Measurements from ENCODE around the gene RBM28. TPM values are rescaled to one million over a fixed set of nuclear protein-coding genes. Genes with fewer than 3 reads are reported as not detected.

Gene RBM28
- polyA plus RNA-seq, 1 donor from 2014 or later = 18.9 TPM

DNA sequence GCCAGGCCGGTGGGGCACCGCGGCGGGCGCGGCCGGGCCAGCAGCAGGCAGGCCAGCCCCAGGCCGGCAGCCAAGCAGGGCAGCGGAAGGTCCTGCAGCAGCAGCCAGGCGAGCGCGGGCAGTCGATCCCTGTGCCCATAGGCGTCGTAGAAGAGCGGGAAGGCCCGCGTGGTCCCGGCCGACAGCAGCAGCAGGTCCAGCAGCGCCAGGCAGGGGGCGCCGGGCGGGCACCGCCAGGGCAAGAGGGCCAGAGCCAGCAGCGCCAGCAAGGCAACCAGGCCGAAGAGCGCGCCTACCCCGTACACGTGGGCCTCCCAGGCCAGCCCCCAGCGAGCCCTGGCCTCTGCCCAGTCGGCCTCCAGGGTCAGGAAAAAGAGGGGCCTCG is 8.4 kb upstream of the RBM28 start:
- Histone ChIP-seq H3K9ac (ENCODE audit: low read length) (no peak overlapping the region), H3K4me3 (ENCODE audit: low read length) (no peak overlapping the region), H4K20me1 (ENCODE audit: insufficient read depth) (no peaks in the 10 kb centered on the region), H3K27ac (ENCODE audit: low read length) (no peak overlapping the region), H3K36me3 (ENCODE audit: insufficient read depth, low read length) (no peaks in the 10 kb centered on the region), H3F3A (ENCODE audit: insufficient read depth, low read length, poor library complexity, severe bottlenecking) (no peaks in the 10 kb centered on the region), H3K79me2 (replicated peaks; ENCODE audit: insufficient read depth, low read length) (no peaks in the 10 kb centered on the region), H3K27me3 (ENCODE audit: insufficient read depth, low read depth, low read length) (peaks cover 46% of the 10 kb centered on the region), H3K9me3 (ENCODE audit: low read length) (no peaks in the 10 kb centered on the region), H2AFZ (ENCODE audit: low read depth, low read length) (no peak overlapping the region), H3K9me2 (ENCODE audit: insufficient read depth, low read length) (no peaks in the 10 kb centered on the region), H3K4me2 (ENCODE audit: low read length) (no peak overlapping the region)
- TF ChIP-seq MXI1 (conservative IDR thresholded peaks at IDR 0.05; ENCODE audit: poor library complexity, severe bottlenecking) = no peak
- peak; percentile 23 for TF ChIP-seq CTCF (IDR thresholded peaks at IDR 0.05; ENCODE audit: poor library complexity, severe bottlenecking)
- TF ChIP-seq EZH2 (IDR thresholded peaks at IDR 0.05; ENCODE audit: borderline replicate concordance, insufficient read depth, low read length, poor library complexity, severe bottlenecking) = peak; percentile 56

DNA sequence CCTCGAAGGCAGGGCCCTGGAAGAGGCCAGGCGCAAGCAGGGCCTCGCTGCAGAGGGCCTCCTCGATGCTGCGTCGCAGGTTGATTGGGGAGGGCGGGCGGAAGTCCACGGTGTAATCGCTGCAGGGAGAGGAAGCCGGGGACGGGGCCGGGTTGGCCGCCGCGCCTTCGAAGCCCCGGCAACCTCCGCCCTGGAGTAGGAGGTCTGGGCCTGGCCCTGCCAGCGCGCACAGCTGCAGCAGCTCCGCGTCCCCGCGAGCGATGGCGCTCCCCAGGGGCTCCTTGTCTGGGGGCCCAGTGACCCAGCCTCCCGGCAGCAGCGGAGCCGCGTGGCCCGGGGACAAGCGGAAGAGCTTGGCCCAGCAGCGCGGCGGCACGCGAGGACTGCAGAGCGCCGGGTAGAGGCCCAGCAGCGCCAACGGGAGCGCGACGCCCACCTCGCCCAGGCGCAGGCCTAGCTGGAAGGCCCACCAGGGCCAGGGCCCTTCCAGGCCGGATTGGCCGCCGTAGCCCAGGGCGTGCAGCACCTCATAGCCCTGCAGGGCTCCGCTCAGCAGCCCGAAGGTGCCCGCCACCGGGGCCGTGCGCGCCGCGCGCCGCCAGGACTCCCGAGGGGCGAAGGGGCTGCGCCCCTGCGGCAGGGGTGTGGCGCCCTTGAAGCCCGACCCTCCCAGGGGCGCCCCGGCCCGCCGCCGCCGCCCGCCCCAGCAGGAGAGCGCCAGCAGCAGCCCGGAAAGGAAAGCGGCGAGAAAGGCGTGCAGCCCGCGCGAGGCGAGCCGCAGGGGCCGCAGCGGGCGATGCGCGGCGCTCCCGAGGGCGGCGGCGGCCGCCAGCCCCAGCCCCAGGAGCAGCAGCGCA is 7.8 kb upstream of the RBM28 start:
- Histone ChIP-seq H4K20me1 (ENCODE audit: insufficient read depth) (no peaks in the 10 kb centered on the region), H3F3A (ENCODE audit: insufficient read depth, low read length, poor library complexity, severe bottlenecking) (no peaks in the 10 kb centered on the region), H3K79me2 (replicated peaks; ENCODE audit: insufficient read depth, low read length) (no peaks in the 10 kb centered on the region), H3K36me3 (ENCODE audit: insufficient read depth, low read length) (no peaks in the 10 kb centered on the region), H3K4me2 (ENCODE audit: low read length) (no peak overlapping the region), H3K9ac (ENCODE audit: low read length) (no peak overlapping the region), H3K9me3 (ENCODE audit: low read length) (no peaks in the 10 kb centered on the region), H2AFZ (ENCODE audit: low read depth, low read length) (no peak overlapping the region), H3K4me3 (ENCODE audit: low read length) (no peak overlapping the region), H3K27ac (ENCODE audit: low read length) (no peak overlapping the region), H3K27me3 (ENCODE audit: insufficient read depth, low read depth, low read length) (peaks cover 46% of the 10 kb centered on the region), H3K9me2 (ENCODE audit: insufficient read depth, low read length) (no peaks in the 10 kb centered on the region)
- TF ChIP-seq RAD21 (conservative IDR thresholded peaks at IDR 0.05) = no peak
- no peak for TF ChIP-seq EZH2 (IDR thresholded peaks at IDR 0.05; ENCODE audit: borderline replicate concordance, insufficient read depth, low read length, poor library complexity, severe bottlenecking)
- TF ChIP-seq MXI1 (conservative IDR thresholded peaks at IDR 0.05; ENCODE audit: poor library complexity, severe bottlenecking) = no peak
- no peak for TF ChIP-seq TAF1 (IDR thresholded peaks at IDR 0.05; ENCODE audit: low read depth)
- no peak for TF ChIP-seq CTCF (IDR thresholded peaks at IDR 0.05; ENCODE audit: poor library complexity, severe bottlenecking)

DNA sequence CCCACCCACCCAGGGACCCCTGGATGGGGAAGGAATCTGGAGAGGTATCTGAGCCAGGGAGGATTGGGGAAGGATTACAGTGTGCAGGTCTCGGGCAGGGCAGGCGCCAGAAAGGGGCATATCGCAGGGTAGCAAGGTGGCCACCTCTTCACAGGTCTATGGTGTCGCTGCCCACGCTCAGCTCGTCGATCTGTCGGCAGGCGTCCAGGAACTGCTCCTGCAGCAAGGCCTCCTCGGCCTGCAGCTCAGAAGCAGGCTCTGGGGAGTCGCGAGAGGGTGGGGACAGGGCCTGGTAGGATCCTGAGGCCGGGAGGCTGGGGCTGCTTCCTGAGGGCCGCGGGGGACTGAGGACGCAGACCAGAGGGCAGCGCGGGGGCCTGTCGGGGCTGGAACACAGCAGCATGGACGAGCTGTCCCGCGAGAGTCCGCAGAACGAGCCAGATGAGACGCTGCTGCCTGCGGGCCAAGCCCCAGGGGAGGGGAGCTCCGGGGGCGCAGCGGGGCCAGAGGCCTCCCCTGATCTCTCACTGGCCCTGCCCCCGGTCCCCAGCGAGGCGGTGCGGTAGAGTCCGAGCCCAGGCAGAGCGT is 7.1 kb upstream of the RBM28 start:
- H3K79me2 ChIP-seq (replicated peaks; ENCODE audit: insufficient read depth, low read length) = no peaks in the 10 kb centered on the region
- H3K4me2 ChIP-seq (ENCODE audit: low read length) = no peak overlapping the region
- H3K9me2 ChIP-seq (ENCODE audit: insufficient read depth, low read length) = no peaks in the 10 kb centered on the region
- H3K36me3 ChIP-seq (ENCODE audit: insufficient read depth, low read length) = no peaks in the 10 kb centered on the region
- no peak overlapping the region for H3K4me3 ChIP-seq (ENCODE audit: low read length)
- no peaks in the 10 kb centered on the region for H3F3A ChIP-seq (ENCODE audit: insufficient read depth, low read length, poor library complexity, severe bottlenecking)
- H2AFZ ChIP-seq (ENCODE audit: low read depth, low read length) = no peak overlapping the region
- H3K27me3 ChIP-seq (ENCODE audit: insufficient read depth, low read depth, low read length) = peaks cover 46% of the 10 kb centered on the region
- no peaks in the 10 kb centered on the region for H4K20me1 ChIP-seq (ENCODE audit: insufficient read depth)
- no peak for TF ChIP-seq EP300 (conservative IDR thresholded peaks at IDR 0.05; ENCODE audit: poor library complexity, severe bottlenecking)
- TF ChIP-seq POLR2AphosphoS5 (IDR thresholded peaks at IDR 0.05) = no peak
- TF ChIP-seq RAD21 (conservative IDR thresholded peaks at IDR 0.05) = no peak
- no peak for TF ChIP-seq CTCF (IDR thresholded peaks at IDR 0.05; ENCODE audit: poor library complexity, severe bottlenecking)
- no peak for TF ChIP-seq REST (IDR thresholded peaks at IDR 0.05; ENCODE audit: borderline replicate concordance)
- TF ChIP-seq EZH2 (IDR thresholded peaks at IDR 0.05; ENCODE audit: borderline replicate concordance, insufficient read depth, low read length, poor library complexity, severe bottlenecking) = no peak
- TF ChIP-seq SMC3 (conservative IDR thresholded peaks at IDR 0.05; ENCODE audit: poor library complexity) = no peak
- no peak for TF ChIP-seq TAF1 (IDR thresholded peaks at IDR 0.05; ENCODE audit: low read depth)
- TF ChIP-seq MXI1 (conservative IDR thresholded peaks at IDR 0.05; ENCODE audit: poor library complexity, severe bottlenecking) = no peak
- H3K9me3 ChIP-seq (ENCODE audit: low read length) = no peaks in the 10 kb centered on the region
- H3K27ac ChIP-seq (ENCODE audit: low read length) = no peak overlapping the region
- no peak overlapping the region for H3K9ac ChIP-seq (ENCODE audit: low read length)

All from neural cell (in vitro differentiated cells).